ENCODE data around the gene TEX38. TPM values are rescaled to one million over a fixed set of nuclear protein-coding genes. Genes with fewer than 3 reads are reported as not detected.
A peak's percentile ranks its signal among the peaks of the same experiment; 100 is the strongest.

Gene TEX38
- total and polyA plus RNA-seq, 2 of the 13 experiments (the other 11 are each of a cell fraction or from before 2014, with no cell fraction given), result 0.18 TPM; not detected in 1

DNA sequence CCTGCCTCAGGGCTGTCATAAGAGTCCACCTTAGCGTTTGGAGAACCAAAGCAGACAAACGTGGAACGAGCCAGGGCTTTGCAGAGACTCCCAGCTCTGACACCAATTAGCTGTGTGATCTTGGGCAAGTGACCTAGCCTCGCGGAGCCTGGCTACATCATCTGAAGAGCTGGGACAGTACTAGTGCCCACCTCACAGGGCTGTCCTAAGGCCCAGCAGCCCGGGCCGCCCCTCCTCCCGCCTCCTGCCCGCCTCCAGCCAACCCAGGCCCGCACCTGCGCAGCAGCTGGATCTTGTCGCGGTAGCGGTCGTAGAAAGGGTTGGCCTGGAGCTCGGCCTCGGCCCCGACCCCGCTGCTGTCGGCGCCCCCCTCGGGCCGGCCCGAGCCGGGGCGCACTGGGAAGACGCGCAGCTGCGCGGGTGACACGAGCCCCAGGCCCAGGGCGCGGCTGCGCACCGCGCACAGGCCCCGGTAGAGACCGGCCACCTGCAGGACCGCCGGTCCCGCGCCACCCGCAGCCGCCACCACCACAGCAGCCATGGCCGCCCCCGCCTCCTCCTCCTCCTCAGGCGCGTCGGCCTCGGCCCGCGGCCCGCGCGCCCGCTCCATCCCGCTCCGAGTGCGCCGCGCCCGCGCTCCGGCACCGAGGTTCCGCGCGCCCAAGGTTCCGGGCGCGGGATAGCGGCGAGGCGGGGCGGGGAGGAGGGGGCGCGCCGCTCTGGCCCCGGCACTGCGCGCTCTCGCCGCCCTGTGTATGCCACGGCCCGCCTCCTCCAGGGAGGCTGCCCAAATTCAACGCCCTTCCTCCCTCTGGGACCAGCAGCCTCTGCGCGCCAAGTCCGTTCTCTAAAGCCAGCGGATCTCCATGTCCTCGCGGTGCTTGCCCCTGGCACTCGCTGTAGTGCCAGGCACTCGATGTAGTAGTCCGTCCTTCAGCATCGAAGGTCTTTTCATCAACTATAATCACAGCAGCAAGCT, 3.6 kb upstream of the TEX38 start, which contains the start of gene ATPAF1 (continued):
- TF ChIP-seq ZNF883 (CRISPR knock-in tag; IDR thresholded peaks at IDR 0.05; ENCODE audit: not compliant biosample characterization), result no peak
- no peak; the same call in 1 of the 2 replicates for TF ChIP-seq ZNF782 (CRISPR knock-in tag; IDR thresholded peaks at IDR 0.05; ENCODE audit: borderline replicate concordance)
- TF ChIP-seq, protein P1, sequence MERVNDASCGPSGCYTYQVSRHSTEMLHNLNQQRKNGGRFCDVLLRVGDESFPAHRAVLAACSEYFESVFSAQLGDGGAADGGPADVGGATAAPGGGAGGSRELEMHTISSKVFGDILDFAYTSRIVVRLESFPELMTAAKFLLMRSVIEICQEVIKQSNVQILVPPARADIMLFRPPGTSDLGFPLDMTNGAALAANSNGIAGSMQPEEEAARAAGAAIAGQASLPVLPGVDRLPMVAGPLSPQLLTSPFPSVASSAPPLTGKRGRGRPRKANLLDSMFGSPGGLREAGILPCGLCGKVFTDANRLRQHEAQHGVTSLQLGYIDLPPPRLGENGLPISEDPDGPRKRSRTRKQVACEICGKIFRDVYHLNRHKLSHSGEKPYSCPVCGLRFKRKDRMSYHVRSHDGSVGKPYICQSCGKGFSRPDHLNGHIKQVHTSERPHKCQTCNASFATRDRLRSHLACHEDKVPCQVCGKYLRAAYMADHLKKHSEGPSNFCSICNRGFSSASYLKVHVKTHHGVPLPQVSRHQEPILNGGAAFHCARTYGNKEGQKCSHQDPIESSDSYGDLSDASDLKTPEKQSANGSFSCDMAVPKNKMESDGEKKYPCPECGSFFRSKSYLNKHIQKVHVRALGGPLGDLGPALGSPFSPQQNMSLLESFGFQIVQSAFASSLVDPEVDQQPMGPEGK (CRISPR knock-in tag; IDR thresholded peaks at IDR 0.05), result no peak
- no peak for TF ChIP-seq JUNB (CRISPR knock-in tag; IDR thresholded peaks at IDR 0.05; ENCODE audit: borderline replicate concordance)
- TF ChIP-seq, protein P2, sequence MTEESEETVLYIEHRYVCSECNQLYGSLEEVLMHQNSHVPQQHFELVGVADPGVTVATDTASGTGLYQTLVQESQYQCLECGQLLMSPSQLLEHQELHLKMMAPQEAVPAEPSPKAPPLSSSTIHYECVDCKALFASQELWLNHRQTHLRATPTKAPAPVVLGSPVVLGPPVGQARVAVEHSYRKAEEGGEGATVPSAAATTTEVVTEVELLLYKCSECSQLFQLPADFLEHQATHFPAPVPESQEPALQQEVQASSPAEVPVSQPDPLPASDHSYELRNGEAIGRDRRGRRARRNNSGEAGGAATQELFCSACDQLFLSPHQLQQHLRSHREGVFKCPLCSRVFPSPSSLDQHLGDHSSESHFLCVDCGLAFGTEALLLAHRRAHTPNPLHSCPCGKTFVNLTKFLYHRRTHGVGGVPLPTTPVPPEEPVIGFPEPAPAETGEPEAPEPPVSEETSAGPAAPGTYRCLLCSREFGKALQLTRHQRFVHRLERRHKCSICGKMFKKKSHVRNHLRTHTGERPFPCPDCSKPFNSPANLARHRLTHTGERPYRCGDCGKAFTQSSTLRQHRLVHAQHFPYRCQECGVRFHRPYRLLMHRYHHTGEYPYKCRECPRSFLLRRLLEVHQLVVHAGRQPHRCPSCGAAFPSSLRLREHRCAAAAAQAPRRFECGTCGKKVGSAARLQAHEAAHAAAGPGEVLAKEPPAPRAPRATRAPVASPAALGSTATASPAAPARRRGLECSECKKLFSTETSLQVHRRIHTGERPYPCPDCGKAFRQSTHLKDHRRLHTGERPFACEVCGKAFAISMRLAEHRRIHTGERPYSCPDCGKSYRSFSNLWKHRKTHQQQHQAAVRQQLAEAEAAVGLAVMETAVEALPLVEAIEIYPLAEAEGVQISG (CRISPR knock-in tag; IDR thresholded peaks at IDR 0.05), result peak; percentile 65; the same call in 1 of the 2 replicates
- TF ChIP-seq NAIF1 (CRISPR knock-in tag; IDR thresholded peaks at IDR 0.05; ENCODE audit: borderline replicate concordance), result no peak
- TF ChIP-seq, protein P3, sequence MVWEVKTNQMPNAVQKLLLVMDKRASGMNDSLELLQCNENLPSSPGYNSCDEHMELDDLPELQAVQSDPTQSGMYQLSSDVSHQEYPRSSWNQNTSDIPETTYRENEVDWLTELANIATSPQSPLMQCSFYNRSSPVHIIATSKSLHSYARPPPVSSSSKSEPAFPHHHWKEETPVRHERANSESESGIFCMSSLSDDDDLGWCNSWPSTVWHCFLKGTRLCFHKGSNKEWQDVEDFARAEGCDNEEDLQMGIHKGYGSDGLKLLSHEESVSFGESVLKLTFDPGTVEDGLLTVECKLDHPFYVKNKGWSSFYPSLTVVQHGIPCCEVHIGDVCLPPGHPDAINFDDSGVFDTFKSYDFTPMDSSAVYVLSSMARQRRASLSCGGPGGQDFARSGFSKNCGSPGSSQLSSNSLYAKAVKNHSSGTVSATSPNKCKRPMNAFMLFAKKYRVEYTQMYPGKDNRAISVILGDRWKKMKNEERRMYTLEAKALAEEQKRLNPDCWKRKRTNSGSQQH (CRISPR knock-in tag; IDR thresholded peaks at IDR 0.05; ENCODE audit: low read depth), result peak; percentile 50; the same call in 1 of the 2 replicates
- no peak for TF ChIP-seq ZNF225 (CRISPR knock-in tag; IDR thresholded peaks at IDR 0.05)
- TF ChIP-seq, protein P4, sequence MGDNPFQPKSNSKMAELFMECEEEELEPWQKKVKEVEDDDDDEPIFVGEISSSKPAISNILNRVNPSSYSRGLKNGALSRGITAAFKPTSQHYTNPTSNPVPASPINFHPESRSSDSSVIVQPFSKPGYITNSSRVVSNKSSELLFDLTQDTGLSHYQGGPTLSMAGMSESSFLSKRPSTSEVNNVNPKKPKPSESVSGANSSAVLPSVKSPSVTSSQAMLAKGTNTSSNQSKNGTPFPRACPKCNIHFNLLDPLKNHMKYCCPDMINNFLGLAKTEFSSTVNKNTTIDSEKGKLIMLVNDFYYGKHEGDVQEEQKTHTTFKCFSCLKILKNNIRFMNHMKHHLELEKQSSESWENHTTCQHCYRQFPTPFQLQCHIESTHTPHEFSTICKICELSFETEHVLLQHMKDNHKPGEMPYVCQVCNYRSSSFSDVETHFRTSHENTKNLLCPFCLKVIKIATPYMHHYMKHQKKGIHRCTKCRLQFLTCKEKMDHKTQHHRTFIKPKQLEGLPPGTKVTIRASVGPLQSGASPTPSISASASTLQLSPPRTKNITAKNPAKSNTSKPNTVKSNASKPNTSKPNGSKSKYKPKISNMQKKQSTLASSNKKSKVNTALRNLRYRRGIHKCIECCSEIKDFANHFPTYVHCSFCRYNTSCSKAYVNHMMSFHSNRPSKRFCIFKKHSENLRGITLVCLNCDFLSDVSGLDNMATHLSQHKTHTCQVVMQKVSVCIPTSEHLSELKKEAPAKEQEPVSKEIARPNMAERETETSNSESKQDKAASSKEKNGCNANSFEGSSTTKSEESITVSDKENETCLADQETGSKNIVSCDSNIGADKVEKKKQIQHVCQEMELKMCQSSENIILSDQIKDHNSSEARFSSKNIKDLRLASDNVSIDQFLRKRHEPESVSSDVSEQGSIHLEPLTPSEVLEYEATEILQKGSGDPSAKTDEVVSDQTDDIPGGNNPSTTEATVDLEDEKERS (CRISPR knock-in tag; IDR thresholded peaks at IDR 0.05), result no peak
- TF ChIP-seq AGO1 (IDR thresholded peaks at IDR 0.05; ENCODE audit: low read depth, low read length, poor library complexity, severe bottlenecking), result no peak
- no peak for TF ChIP-seq IKZF1 (IDR thresholded peaks at IDR 0.05)
- no peak for TF ChIP-seq KDM6A (CRISPR knock-in tag; IDR thresholded peaks at IDR 0.05; ENCODE audit: low read depth)
- no peak for TF ChIP-seq ONECUT2 (CRISPR knock-in tag; IDR thresholded peaks at IDR 0.05)
- TF ChIP-seq U2AF1 (optimal IDR thresholded peaks at IDR 0.05; ENCODE audit: low read depth, low read length), result no peak
- TF ChIP-seq ZNF891 (CRISPR knock-in tag; IDR thresholded peaks at IDR 0.05), result no peak
- TF ChIP-seq ZNF672 (CRISPR knock-in tag; IDR thresholded peaks at IDR 0.05), result no peak
- TF ChIP-seq ZNF350 (CRISPR knock-in tag; IDR thresholded peaks at IDR 0.05; ENCODE audit: borderline replicate concordance, low read depth), result no peak
- TF ChIP-seq, protein P5, sequence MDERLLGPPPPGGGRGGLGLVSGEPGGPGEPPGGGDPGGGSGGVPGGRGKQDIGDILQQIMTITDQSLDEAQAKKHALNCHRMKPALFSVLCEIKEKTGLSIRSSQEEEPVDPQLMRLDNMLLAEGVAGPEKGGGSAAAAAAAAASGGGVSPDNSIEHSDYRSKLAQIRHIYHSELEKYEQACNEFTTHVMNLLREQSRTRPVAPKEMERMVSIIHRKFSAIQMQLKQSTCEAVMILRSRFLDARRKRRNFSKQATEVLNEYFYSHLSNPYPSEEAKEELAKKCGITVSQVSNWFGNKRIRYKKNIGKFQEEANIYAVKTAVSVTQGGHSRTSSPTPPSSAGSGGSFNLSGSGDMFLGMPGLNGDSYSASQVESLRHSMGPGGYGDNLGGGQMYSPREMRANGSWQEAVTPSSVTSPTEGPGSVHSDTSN (CRISPR knock-in tag; IDR thresholded peaks at IDR 0.05), result no peak
